PC-3 (cell line): ENCODE measurements around the gene GIGYF2.

Source experiments
- CTCF ChIP-seq: fragments of 300-600 bp; sonication (generic); conservative IDR thresholded peaks from 2 replicates; pipeline ENCODE4 v1.5.1; 2017; ENCODE audit warnings: antibody characterized with exemption, low read depth, mild to moderate bottlenecking, low read length
- EZH2 ChIP-seq: fragments of 300-600 bp; sonication (generic); IDR thresholded peaks from one replicate; pipeline ENCODE4 v1.6.1; 2017; ENCODE audit warnings: antibody characterized with exemption, mild to moderate bottlenecking, low read length; ENCODE audit not compliant: unreplicated experiment

- TF ChIP-seq CTCF, result no peak
- TF ChIP-seq EZH2, result no peak
Measured at GRCh38 chr2:232870018-232870765, 173.1 kb downstream of the GIGYF2 start, which contains the start of gene SNORC.
